Subcutaneous abdominal adipose tissue (tissue), 5 donors: Measurements from ENCODE around the gene FBXL4.
A peak's percentile ranks its signal among the peaks of the same experiment; 100 is the strongest.

ENCODE experiments used
- H3K27ac ChIP-seq: one replicate; pipeline ENCODE4 v1.7.0; 2013; ENCODE audit warnings: low read depth, mild to moderate bottlenecking, inconsistent platforms, low read length, moderate library complexity
- H3K27me3 ChIP-seq, 5 donors: one replicate each; pipeline ENCODE4 v1.7.0; 2013; ENCODE audit warnings: low read length in 5 of 5, inconsistent platforms in 1 of 5; ENCODE audit not compliant: control insufficient read depth in 5 of 5, insufficient read depth in 4 of 5
- H3K36me3 ChIP-seq, 5 donors: one replicate each; pipeline ENCODE4 v1.7.0; 2013; ENCODE audit warnings: low read length in 5 of 5; ENCODE audit not compliant: control insufficient read depth in 5 of 5, insufficient read depth in 5 of 5
- H3K4me1 ChIP-seq, 5 donors: one replicate each; pipeline ENCODE4 v1.7.0; 2013; ENCODE audit warnings: low read length in 5 of 5, mild to moderate bottlenecking in 3 of 5, moderate library complexity in 1 of 5; ENCODE audit not compliant: control insufficient read depth in 5 of 5, insufficient read depth in 5 of 5
- H3K4me3 ChIP-seq, 5 donors: one replicate each; pipeline ENCODE4 v1.7.0; 2013; ENCODE audit warnings: low read length in 5 of 5, low read depth in 1 of 5
- H3K9ac ChIP-seq, 5 donors: one replicate each; pipeline ENCODE4 v1.7.0; 2013; ENCODE audit warnings: low read length in 5 of 5, mild to moderate bottlenecking in 4 of 5, moderate library complexity in 3 of 5
- H3K9me3 ChIP-seq, 5 donors: one replicate each; pipeline ENCODE4 v1.7.0; 2013; ENCODE audit warnings: low read length in 5 of 5; ENCODE audit not compliant: control insufficient read depth in 5 of 5
- donor health status: healthy.
- donor health status: healthy.
- donor health status: healthy.
- donor health status: healthy.
- donor health status: healthy.

Gene FBXL4

DNA sequence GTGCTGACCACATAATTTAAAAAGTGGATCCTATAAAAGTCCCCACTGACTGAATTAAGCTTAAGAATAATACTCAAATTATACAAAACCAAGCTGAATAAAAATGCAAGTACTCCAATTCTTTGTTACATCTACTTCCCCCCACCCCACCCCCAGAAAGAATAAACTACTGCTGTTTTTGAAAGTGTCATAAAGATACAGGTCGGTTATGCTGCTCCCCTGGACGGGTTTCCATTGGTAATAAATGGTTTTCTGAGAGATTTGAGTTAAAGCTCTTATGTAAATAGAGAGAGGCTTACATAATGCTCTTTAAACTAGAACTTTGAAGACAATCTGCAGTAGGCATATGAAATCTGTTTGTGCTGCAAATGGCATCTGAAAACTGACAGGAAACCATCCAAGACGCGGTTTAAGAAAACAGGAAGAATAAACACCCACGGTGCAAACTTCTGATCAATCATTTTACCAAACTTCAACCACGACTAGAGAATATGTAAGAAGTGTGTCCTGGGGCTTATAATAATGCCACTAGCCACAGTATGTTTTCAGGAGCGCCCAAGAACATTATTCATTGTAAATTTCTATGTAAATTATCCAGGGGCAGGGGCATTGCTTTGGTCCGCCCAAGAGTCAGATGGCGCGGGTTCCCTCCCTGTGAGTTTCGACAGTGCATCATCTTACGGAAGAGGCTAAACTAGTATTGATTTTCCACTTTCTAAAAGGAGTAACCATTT lies 124.2 kb downstream of the FBXL4 start:
- peaks cover 0 to 29% (median 22%) of the 10 kb centered on the region in 5 donors for H3K4me1 ChIP-seq
- H3K36me3 ChIP-seq = no peaks in the 10 kb centered on the region
- H3K27me3 ChIP-seq = peaks cover 37 to 79% (median 50%) of the 10 kb centered on the region in 5 donors
- no peak overlapping the region for H3K27ac ChIP-seq
- H3K9me3 ChIP-seq = no peaks in the 10 kb centered on the region
- peak overlapping the region in 1 of 5 donors; percentile 6 for H3K4me3 ChIP-seq
- no peak overlapping the region for H3K9ac ChIP-seq

- no peak overlapping the region for H3K9ac ChIP-seq
- no peaks in the 10 kb centered on the region for H3K36me3 ChIP-seq
- H3K27me3 ChIP-seq = peaks cover 24 to 62% (median 42%) of the 10 kb centered on the region in 5 donors
- H3K9me3 ChIP-seq = peaks cover 0 to 4% (median 0%) of the 10 kb centered on the region in 5 donors
- H3K27ac ChIP-seq = no peak overlapping the region
- peaks cover 0 to 17% (median 12%) of the 10 kb centered on the region in 5 donors for H3K4me1 ChIP-seq
- H3K4me3 ChIP-seq = no peak overlapping the region
Measured at GRCh38 chr6:98821756-98822405, 125.9 kb downstream of the FBXL4 start.
